GM21786 (cell line): ENCODE measurements around the gene RNU1-3.
"Not testable (repeated sequence)": the region's sequence is repeated elsewhere in the genome, so short reads cannot be mapped to it uniquely, and the experiment has no call there.

Experiments
- ATAC-seq: cut with Tn5 transposase; IDR thresholded peaks from one replicate; pipeline ENCODE4 v1.9.1; 2021; ENCODE audit not compliant: unreplicated experiment

The RNU1-3 gene

GRCh38 chr1:16694308-16694702, 27.6 kb upstream of the RNU1-3 start:
- not testable (repeated sequence) for ATAC-seq

- not testable (repeated sequence) for ATAC-seq
Observed at GRCh38 chr1:16693449-16694307, 26.9 kb upstream of the RNU1-3 start.

- not testable (repeated sequence) for ATAC-seq
Observed at GRCh38 chr1:16692717-16693448, 26.1 kb upstream of the RNU1-3 start.

GRCh38 chr1:16692283-16692682, 25.5 kb upstream of the RNU1-3 start:
- not testable (repeated sequence) for ATAC-seq

- not testable (repeated sequence) for ATAC-seq
Observed at GRCh38 chr1:16690971-16691682, 24.4 kb upstream of the RNU1-3 start.

GRCh38 chr1:16687132-16687800, 20.5 kb upstream of the RNU1-3 start:
- ATAC-seq: not testable (repeated sequence)

GRCh38 chr1:16685445-16686371, 19.0 kb upstream of the RNU1-3 start:
- not testable (repeated sequence) for ATAC-seq

GRCh38 chr1:16684738-16685337, 18.1 kb upstream of the RNU1-3 start:
- peak; percentile 60 for ATAC-seq

GRCh38 chr1:16684152-16684551, 17.4 kb upstream of the RNU1-3 start:
- ATAC-seq: not testable (repeated sequence)

GRCh38 chr1:16682803-16683202, 16.1 kb upstream of the RNU1-3 start:
- ATAC-seq: not testable (repeated sequence)

- not testable (repeated sequence) for ATAC-seq
Observed at GRCh38 chr1:16680366-16680765, 13.6 kb upstream of the RNU1-3 start.

GRCh38 chr1:16677552-16678431, 11.0 kb upstream of the RNU1-3 start:
- no peak for ATAC-seq

GRCh38 chr1:16676661-16677523, 10.1 kb upstream of the RNU1-3 start:
- not testable (repeated sequence) for ATAC-seq

- not testable (repeated sequence) for ATAC-seq
Observed at GRCh38 chr1:16675118-16675510, 8.4 kb upstream of the RNU1-3 start.

GRCh38 chr1:16673976-16674375, 7.2 kb upstream of the RNU1-3 start:
- not testable (repeated sequence) for ATAC-seq

GRCh38 chr1:16665836-16666235, 912 bp downstream of the RNU1-3 start:
- ATAC-seq: not testable (repeated sequence)

GRCh38 chr1:16658234-16658633, 8.5 kb downstream of the RNU1-3 start:
- not testable (repeated sequence) for ATAC-seq
